GM21717 (cell line): Measurements from ENCODE around the gene ATL1.
A peak's percentile ranks its signal among the peaks of the same experiment; 100 is the strongest.
"Not testable (repeated sequence)": the region's sequence is repeated elsewhere in the genome, so short reads cannot be mapped to it uniquely, and the experiment has no call there.

ENCODE experiments used
- ATAC-seq: cut with Tn5 transposase; IDR thresholded peaks from one replicate; pipeline ENCODE4 v1.9.1; 2021; ENCODE audit warnings: mild to moderate bottlenecking, moderate library complexity; ENCODE audit not compliant: unreplicated experiment

The ATL1 gene

DNA sequence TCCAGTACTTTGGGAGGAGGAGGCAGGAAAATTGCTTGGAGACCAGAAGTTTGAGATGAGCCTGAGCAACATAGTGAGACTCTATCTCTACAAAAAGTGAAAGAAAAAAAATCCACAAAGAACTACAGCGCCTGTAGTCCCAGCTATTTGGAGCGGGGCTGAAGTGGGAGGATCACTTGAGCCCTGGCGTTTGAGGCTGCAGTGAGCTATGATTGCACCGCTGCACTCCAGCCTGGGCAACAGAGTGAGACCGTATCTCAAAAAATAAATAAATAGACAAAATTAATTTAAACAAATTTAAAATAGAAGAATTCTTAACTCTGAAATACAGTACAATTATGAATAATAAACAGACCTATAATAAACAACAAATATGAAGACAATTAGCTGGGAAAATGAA lies 40.9 kb downstream of the ATL1 start:
- no peak for ATAC-seq

DNA sequence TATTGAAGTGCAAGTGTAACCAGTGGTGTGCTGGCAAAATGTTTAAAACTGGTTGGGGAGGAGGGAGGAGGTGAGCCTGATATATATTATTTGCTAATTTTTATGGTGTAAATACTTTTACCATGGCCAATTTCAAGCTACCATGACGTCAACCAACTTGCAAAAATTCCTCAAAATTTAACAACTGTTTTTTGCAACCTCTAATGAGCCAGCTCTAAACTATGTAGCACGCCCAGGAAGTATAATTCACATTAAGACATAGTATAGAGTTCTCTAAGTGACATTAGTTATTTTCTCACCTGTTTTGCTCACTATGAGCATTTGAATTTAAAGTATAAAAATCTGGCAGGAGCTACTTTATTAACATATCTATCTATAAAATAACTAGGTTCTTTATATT lies 41.4 kb downstream of the ATL1 start:
- ATAC-seq: no peak

DNA sequence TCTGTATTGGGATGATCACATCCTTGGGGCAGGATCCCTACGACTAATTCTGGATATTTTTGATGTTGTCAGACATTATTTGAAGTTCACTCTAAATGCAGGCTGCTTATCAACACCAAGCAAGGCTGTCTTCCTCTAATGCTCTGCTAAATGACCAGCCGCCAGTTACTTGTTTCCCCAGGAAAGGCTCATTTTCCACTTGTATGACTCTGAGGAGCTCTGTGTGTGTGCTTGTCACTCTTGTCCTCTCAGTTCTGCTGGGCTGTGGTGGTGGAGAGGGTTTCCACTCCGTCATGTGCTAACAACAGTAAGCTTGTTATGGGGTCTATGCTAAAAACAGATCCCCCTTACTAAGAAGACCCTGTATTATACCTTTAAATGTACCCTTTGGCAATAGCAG lies 42.1 kb downstream of the ATL1 start:
- ATAC-seq: no peak

DNA sequence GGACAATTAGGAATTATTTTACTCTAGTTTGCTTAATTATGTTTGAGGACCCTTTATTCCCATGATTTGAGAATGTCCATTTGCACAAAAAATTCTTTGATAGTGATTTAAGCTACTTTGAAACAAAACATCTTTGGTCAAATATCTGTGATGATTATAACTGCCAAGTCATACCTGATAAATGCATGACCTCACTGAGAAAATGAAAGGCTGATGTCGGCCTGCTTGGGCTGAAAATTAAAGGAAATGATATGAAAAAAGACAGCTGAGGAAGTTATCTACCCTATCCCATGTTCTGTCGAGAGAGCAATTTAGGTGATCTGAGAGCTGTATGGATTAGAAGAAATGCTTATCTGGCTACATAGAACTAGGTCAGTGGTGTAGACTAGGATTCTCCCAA lies 43.6 kb downstream of the ATL1 start:
- ATAC-seq: no peak

DNA sequence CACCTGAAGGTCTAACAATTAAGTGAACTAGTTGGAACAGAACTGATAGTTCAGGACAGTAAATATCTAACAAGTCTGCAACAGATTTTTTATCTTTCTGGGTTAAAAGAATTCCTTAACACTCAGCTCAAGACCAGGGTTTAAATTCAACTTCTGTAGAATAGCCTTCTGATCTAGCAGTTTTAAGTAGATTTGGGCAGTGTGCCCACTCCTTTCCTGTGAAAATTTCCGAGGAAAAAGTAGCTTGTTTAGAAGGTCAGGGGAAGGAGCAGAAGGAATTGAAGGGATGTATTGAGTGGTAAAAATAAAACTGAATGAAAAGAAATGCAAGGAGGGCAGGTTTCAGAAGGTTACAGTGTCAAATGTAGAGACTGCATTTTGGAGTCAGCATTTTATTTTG lies 45.8 kb downstream of the ATL1 start:
- no peak for ATAC-seq

DNA sequence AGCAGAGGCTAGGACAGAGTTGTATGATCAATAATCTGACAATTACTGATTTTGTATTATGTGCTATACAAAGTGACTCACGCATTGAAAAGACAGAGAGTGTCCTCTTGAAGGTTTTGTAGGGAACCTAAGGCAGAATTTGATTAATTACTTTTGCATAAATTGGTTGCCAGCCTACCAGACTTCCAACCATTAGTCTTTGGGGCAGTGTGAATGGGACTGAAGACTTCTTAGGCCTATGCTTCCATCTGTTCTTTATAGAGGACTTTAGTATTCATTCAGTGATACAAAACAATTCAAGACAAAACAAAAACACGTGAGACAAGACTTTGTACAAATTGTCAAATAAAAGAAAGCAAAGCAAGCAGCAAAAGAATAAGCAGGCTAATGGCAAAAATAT lies 46.5 kb downstream of the ATL1 start:
- ATAC-seq: no peak

DNA sequence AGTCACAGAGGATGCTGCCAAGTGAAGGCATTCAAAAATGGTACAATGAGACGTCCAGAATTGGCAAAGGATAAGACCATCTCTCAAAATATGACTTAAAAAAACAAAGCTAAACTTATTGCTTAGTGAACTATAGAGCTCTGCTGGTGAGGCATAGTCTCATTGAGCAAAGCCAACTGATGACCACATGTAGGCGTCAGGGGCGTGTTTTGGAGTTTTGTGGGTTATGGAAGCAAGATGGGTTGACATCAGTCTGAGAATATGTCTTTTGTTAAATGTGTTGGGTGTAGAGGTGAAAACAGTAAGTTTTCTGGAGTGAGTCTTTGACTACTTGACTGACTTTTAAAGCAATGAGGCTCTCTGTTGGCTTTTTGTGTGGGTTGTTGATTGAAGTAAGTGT lies 47.2 kb downstream of the ATL1 start:
- ATAC-seq: no peak

DNA sequence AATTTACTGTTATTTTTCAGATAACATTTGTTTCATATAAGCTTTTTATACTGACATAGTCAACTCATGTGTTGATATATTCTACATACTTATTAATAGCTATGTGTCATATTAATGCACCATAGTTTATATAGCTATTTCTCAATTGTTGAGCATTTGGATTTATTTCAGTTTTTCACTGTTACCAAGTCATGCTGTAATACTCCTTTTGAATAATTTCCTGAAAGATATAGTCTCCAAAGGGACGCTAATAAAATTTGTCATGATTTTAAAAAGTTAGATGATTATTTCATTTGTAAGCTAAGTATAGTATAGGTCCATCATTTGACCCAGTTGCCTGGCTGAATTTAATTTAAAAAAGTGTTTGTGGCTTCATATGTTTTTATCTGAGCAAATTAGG lies 47.8 kb downstream of the ATL1 start:
- ATAC-seq: no peak

DNA sequence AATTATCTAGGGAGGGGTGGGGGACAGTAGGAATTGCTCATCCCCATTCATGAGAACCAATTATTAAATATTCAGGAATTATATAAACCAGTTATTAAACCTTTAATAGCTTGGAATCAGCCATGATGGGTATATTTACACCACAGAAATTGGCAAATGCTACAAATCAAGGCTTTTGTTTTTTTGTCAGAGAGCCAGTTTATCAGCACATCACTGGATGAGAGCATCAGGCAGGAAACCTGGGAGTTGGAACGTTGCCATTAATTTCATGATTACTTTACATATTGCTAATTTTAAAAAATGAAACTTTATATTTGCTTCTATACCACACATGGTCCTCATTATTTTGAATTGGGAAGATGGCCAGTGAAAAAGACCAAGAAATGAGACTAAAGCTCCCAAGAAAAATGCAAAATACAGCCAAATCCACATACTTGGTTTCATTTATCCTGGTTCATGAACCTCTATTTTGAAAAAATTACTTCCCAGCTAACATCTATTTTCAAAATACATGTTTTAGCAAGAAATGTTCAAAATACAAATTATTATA lies 48.4 kb downstream of the ATL1 start:
- ATAC-seq: no peak

DNA sequence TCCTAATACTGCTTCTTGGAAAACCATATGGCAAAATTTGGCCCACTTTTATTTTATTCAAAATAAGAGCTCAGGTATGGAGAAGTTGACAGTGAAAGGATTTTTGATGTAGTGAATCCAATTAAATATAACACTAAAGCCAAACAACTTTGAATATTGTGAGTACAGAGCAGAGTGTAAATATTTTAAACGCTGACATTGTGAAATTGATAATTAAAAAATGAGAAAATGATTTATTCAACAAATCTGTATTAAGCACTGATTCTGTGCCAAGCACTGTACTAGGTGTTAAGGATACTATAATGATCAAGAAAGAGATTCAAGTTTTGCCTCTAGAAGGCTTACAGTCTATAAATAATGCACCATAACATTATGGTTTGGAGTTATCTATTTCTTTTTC lies 50.5 kb downstream of the ATL1 start:
- no peak for ATAC-seq

DNA sequence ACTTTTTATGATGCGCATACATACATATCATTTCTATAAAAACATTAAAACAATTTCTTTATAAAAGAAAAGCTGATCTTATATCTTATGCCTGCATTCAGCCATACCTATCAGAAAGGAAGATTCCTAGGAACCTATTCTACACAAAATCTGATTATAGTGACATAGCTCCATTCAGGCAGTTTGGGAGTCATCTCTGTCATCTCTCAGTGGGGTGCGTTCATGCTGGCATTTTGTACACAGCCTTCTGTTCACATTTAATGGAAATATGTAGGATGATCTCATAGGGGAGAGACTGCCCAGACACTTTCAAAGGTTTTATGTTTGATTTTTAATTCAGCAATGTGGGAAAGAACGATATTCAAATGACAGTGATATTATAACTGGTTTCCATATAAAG lies 52.9 kb downstream of the ATL1 start:
- no peak for ATAC-seq

DNA sequence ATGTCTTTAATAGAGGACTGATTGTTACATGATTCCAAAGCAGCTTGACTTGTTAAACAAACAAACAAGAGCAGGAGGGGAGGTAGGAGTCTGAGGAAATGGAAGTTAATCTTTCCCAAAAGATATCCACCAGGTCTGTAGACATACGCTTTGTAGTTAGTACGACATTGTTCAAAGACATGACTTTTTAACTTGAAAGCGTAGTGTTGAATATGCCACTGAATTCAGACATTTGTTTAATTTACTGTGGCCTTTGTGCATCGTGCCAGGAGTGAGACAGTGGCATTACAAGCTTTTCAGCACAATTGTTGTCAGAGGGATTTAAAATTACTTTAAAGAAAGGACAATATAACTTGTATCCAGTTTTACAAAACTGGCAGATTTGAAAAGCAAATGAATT lies 55.1 kb downstream of the ATL1 start:
- ATAC-seq: no peak

DNA sequence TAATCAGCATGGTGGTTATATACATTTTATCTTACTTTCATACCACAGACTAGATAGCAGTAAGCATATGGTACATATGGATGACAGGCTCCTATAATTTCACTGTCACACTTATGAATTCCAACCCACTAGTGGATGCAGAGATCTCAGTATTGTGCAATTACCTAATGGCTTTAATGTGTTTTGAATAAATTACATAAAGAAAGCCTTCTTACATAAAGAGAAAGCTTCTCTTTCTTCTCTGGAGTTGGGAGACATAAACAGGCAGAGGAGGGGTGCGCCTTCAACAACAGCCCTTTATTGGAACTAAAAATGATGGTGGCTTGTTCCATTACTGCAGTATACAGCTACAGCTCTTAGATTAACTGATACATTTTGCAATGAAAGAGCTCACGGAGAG lies 55.6 kb downstream of the ATL1 start:
- ATAC-seq: no peak

DNA sequence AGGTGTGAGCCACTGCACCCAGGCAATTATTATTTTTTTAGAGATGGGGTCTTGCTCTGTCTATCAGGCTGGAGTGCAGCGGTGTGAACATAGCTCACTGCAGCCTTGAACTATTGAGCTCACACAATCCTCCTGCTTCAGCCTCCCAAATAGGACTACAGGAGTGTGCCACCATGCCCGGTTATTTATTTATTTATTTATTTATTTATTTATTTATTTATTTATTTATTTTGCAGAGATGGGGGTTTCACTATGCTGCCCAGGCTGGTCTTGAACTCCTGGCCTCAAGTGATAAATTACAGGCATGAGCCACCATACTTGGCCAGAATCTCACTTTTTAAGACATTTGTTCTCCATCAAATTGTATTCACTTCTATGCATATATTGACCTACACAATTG lies 56.3 kb downstream of the ATL1 start:
- no peak for ATAC-seq

DNA sequence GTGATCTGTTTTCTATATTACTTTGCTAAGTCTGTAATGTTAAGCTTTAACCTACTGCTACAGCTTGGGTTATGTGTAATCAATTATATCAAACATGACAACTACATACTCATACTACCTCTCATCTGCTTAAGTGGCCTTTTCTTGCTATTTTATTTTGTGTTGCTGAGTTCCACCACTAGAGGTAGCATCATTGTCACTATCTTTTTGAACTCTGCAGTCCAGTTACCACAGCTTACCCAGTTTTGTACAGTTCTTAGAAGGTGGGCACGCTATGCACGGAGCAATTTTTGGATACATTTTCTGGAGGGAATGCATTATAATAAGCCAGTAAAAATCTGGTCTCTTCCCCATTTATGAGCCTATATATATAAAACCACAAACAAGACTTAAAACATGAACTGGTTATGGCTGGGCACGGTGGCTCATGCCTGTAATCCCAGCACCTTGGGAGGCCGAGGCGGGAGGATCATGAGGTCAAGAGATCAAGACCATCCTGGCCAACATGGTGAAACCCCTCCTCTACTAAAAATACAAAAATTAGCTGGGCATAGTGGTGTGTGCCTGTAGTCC lies 59.7 kb downstream of the ATL1 start:
- no peak for ATAC-seq

DNA sequence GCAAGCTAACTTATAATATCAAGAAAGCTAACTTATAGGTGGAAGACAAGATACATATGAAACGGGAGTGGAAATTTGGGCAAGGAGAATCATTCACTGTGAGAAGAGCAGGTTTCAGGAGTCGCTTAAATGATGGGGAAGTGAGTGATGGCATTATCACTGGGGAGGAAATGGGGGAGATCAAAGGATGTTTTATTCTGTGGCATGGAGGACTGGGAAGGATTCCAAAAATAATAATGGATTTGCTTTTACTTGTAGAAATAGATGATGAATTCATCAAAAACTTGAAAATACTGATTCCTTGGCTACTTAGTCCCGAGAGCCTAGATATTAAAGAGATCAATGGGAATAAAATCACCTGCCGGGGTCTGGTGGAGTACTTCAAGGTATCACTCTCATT lies 60.4 kb downstream of the ATL1 start:
- no peak for ATAC-seq

DNA sequence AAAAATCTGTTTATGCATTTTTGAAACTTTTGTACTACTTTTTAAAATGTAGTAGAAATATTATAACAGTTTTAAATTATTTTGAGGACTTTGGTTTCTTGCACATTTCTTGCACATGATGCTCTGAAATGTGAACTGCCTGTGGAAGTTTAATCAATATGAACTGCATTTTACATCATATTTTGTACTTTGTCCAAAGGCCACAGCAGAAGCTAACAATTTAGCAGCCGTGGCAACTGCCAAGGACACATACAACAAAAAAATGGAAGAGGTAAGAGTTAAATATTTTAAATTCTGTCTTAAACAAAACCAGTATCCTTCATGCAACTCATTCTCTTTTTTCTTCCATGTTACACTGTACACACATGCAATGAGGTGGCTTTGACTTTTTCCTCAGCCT lies 63.0 kb downstream of the ATL1 start:
- no peak for ATAC-seq

DNA sequence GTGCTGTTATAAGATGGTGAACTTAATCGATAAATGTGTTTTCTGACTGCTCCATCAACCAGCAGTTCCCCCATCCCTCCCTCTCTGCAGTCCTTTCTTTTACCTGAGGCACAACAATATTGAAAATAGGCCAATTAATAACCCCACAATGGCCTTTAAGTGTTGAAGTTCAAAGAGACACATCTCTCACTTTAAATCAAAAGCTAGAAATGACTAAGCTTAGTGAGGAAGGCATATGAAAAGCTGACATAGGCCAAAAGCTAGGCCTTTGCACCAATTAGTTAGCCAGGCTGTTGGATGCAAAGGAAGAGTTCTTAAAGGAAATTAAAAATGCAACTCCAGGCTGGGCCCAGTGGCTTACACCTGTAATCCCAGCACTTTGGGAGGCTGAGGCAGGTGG lies 64.5 kb downstream of the ATL1 start:
- ATAC-seq: no peak

DNA sequence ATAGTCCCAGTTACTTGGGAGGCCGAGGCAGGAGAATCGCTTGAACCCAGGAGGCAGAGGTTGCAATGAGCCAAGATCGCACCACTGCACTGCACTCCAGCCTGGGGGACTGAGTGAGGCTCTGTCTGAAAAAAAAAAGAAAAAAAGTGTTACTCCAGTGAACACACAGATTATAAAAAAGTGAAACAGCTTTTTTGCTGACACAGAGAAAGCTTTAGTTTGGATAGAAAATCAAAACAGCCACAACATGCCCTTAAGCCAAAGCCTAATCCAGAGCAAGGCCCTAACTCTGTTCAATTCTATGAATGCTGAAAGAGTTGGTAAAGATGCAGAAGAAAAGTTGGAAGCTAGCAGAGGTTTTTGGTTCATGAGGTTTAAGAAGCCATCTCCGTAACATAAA lies 65.0 kb downstream of the ATL1 start:
- not testable (repeated sequence) for ATAC-seq

DNA sequence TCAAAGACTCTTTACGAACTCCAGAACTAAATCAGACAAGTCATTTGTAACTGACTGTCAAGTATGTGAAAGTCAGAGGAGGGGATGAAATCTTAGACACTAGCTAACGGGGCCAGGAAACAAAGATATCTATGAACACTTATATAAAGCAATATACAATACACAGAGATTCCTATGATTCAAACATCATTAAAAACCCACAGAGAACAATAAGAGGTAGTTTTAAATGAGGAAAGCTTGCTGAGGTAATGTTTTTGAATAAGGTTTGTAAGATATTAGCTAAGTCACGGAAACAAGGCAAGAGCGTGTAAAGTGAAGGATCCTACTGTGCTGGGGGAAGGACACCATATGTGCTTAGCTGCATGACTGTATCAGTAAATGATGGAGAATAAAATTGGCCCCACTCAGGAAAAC lies 71.5 kb downstream of the ATL1 start:
- no peak for ATAC-seq

DNA sequence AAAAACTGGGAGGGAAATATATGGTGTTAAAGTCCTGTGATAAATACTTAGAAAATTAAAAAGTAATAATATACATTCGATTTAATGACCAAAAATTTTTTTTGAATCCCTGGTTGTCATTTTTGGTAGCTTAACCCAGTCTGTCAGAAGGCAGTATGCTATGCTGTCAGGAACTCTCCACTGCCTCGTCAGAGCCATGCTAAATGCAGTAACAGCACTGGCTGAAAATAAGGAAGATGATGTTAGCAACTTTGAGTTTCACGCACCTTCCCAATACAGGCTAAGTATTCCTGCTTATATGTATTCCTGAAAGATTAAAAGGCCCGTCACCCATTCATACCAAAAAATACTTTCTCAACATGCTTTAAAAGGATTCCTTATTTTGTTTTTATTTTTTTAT lies 74.0 kb downstream of the ATL1 start:
- no peak for ATAC-seq

DNA sequence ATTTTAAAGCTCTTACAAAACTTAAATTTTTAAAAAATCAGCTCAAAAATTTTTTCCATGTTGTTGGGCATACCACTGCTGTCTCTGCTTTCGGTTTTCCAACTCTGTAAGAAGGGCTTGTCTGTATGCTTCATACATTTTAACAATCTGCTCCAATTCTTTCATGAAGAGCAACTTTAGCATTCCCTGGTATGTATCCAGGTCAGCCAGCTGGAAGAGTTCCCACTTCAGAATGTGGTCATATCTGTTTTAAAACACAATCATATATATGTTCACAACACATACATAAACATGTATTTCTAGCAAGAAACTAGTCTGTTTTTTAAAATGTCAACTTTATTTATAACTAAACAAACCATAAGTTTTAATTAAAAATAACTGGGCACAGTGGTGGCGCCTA lies 75.2 kb downstream of the ATL1 start:
- ATAC-seq: no peak

DNA sequence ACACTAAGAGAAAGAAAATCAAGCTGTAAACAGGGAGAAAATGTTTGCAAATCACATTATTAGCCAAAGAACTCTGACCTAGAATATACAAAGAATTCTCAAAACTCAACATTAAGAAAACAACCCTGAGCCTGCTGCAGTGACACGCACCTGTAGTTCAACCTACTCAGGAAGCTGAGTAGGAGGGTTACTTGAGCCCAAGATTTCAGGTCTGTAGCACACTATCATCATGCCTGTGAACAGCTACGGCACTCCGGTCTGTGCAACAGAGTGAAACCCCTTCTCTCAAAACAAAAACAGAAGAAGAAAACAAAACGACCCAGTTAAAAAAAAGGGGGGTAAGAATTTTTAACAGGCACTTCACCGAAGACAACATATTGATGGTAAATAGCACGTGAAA lies 87.3 kb downstream of the ATL1 start:
- peak; percentile 79 for ATAC-seq

DNA sequence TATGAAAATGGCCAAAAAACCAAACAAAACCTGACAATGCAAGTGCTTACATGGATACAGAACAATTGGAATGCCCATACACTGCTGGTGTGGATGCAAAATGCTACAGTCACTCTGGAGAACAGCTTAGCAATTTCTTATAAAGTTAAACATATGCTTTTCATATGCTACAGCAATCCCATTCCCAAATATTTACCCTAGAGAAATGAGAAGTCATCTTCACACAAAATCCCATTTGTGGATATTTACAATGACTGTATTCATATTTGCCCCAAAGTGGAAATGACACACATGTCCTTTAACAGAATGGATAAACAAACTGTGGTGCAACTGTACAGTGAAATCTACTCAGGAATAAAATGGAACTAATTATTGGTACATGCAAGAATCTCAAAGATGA lies 87.8 kb downstream of the ATL1 start:
- ATAC-seq: no peak
